ENCODE data around the gene ATP7B. TPM values are rescaled to one million over a fixed set of nuclear protein-coding genes. Genes with fewer than 3 reads are reported as not detected.

The ATP7B gene
- total and polyA plus RNA-seq, 2 of the 4 experiments (the other 2 are of a cell fraction), result 2.7 to 2.9 TPM

DNA sequence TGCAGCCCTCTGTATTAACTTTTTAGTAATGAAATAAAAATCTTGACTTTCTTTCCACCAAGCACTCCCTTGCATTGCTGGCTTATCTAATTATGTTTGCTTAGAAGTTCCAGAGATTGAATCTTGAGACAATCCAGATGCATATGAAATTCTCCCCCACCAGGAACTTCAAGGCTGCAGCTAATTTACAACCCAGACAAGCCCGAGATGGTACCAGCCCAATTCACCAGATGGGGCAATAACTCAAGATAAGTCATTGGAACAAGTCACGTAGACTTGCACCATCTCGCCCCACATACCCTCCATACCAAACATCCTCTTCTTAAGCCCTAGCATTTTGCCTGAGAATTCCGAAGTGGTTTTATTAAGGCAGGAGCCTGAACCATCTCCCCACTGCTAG lies 42.2 kb upstream of the ATP7B start:
- dilution Hi-C loops (cut with HindIII; ENCODE audit: low sequenced_read_pairs, unreplicated experiment), result no loop called here
- no peak overlapping the region for H3K23ac ChIP-seq (ENCODE audit: low read depth, low read length)
- H2AK5ac ChIP-seq (ENCODE audit: low read depth, low read length), result no peak overlapping the region
- TF ChIP-seq MXI1 (IDR thresholded peaks at IDR 0.05; ENCODE audit: borderline replicate concordance, low read depth, low read length) (no peak), FOS (IDR thresholded peaks at IDR 0.05; ENCODE audit: low read depth, low read length) (no peak), BHLHE40 (IDR thresholded peaks at IDR 0.05; ENCODE audit: low read depth, low read length) (no peak), CEBPB (IDR thresholded peaks at IDR 0.05; ENCODE audit: low read depth, low read length) (no peak), MAFK (IDR thresholded peaks at IDR 0.05; ENCODE audit: low read depth, low read length) (no peak), RFX5 (IDR thresholded peaks at IDR 0.05; ENCODE audit: low read depth, low read length) (no peak), POLR2A (IDR thresholded peaks at IDR 0.05; ENCODE audit: low read depth, low read length) (no peak), RCOR1 (IDR thresholded peaks at IDR 0.05; ENCODE audit: insufficient replicate concordance, low read length) (no peak), CHD1 (IDR thresholded peaks at IDR 0.05; ENCODE audit: low read depth, low read length) (no peak), MAZ (IDR thresholded peaks at IDR 0.05; ENCODE audit: borderline replicate concordance, low read depth, low read length) (no peak), RAD21 (IDR thresholded peaks at IDR 0.05; ENCODE audit: low read length) (no peak), SMC3 (IDR thresholded peaks at IDR 0.05; ENCODE audit: low read depth, low read length) (no peak), NFE2L2 (IDR thresholded peaks at IDR 0.05; ENCODE audit: low read depth, low read length) (no peak)
- TF ChIP-seq, protein P1, sequence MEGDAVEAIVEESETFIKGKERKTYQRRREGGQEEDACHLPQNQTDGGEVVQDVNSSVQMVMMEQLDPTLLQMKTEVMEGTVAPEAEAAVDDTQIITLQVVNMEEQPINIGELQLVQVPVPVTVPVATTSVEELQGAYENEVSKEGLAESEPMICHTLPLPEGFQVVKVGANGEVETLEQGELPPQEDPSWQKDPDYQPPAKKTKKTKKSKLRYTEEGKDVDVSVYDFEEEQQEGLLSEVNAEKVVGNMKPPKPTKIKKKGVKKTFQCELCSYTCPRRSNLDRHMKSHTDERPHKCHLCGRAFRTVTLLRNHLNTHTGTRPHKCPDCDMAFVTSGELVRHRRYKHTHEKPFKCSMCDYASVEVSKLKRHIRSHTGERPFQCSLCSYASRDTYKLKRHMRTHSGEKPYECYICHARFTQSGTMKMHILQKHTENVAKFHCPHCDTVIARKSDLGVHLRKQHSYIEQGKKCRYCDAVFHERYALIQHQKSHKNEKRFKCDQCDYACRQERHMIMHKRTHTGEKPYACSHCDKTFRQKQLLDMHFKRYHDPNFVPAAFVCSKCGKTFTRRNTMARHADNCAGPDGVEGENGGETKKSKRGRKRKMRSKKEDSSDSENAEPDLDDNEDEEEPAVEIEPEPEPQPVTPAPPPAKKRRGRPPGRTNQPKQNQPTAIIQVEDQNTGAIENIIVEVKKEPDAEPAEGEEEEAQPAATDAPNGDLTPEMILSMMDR (conservative IDR thresholded peaks at IDR 0.05; ENCODE audit: low read depth, low read length), result no peak
- TF ChIP-seq, protein P2, sequence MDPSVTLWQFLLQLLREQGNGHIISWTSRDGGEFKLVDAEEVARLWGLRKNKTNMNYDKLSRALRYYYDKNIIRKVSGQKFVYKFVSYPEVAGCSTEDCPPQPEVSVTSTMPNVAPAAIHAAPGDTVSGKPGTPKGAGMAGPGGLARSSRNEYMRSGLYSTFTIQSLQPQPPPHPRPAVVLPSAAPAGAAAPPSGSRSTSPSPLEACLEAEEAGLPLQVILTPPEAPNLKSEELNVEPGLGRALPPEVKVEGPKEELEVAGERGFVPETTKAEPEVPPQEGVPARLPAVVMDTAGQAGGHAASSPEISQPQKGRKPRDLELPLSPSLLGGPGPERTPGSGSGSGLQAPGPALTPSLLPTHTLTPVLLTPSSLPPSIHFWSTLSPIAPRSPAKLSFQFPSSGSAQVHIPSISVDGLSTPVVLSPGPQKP (IDR thresholded peaks at IDR 0.05; ENCODE audit: borderline replicate concordance, low read depth, low read length), result no peak
- TF ChIP-seq, protein P3, sequence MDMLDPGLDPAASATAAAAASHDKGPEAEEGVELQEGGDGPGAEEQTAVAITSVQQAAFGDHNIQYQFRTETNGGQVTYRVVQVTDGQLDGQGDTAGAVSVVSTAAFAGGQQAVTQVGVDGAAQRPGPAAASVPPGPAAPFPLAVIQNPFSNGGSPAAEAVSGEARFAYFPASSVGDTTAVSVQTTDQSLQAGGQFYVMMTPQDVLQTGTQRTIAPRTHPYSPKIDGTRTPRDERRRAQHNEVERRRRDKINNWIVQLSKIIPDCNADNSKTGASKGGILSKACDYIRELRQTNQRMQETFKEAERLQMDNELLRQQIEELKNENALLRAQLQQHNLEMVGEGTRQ (IDR thresholded peaks at IDR 0.05; ENCODE audit: low read depth, low read length), result no peak
- in situ Hi-C loops (cut with MboI; ENCODE audit: low sequenced_read_pairs), result loop anchor here (5.0 kb wide), 1 partner anchor 71 kb away; no protein-coding TSS in a partner anchor
- no peak overlapping the region for H4K91ac ChIP-seq (ENCODE audit: insufficient read depth, low read depth, low read length)
- POLR2A ChIA-PET (ENCODE audit: unreplicated experiment), result no interaction called here
- no peaks in the 10 kb centered on the region for H3K4me1 ChIP-seq (ENCODE audit: control insufficient read depth, insufficient read depth, low read length)
- BruUV-seq (replicated peaks), result no TSS peak
- H3K79me1 ChIP-seq (ENCODE audit: low read depth in 1 of 2, low read length in 2 of 2), result no peaks in the 10 kb centered on the region
- H2AFZ ChIP-seq (replicated peaks; ENCODE audit: low read length, poor library complexity), result no peak overlapping the region
- no CpG with 5 or more reads among the region's 4 CpGs for WGBS, 2 experiments (ENCODE audit: extremely low coverage in 2 of 2, insufficient read length in 1 of 2)
- H4K8ac ChIP-seq (ENCODE audit: low read depth in 2 of 2, low read length in 2 of 2), result no peak overlapping the region
- H3K36me3 ChIP-seq (ENCODE audit: control insufficient read depth, insufficient read depth, low read length), result no peaks in the 10 kb centered on the region
- ATAC-seq (ENCODE audit: low read depth) (no peak), DNase-seq (no peak)
- no peak overlapping the region for H3K4me2 ChIP-seq (ENCODE audit: low read depth, low read length)
- no peak overlapping the region for H3K4ac ChIP-seq (ENCODE audit: low read depth, low read length)
- no peak overlapping the region for H2BK120ac ChIP-seq (ENCODE audit: low read depth, low read length)
- no peak overlapping the region for H3K18ac ChIP-seq (ENCODE audit: low read depth, low read length)
- CTCF ChIA-PET, result no interaction called here
- intact Hi-C loops (cut with micrococcal nuclease), result no loop called here
- H3K27me3 ChIP-seq (ENCODE audit: control insufficient read depth, insufficient read depth, low read length), result no peaks in the 10 kb centered on the region
- no peak overlapping the region for H4K5ac ChIP-seq (ENCODE audit: low read depth, low read length)
- H2AK9ac ChIP-seq (replicated peaks; ENCODE audit: low read depth, low read length, poor library complexity), result no peak overlapping the region
- H3K27ac ChIP-seq (ENCODE audit: insufficient read depth, low read length), result no peak overlapping the region
- H3K4me3 ChIP-seq (ENCODE audit: insufficient read depth, low read depth, low read length), result no peak overlapping the region
- no peak overlapping the region for H2BK15ac ChIP-seq (ENCODE audit: low read depth, low read length)
- H3K9me3 ChIP-seq (ENCODE audit: control insufficient read depth, insufficient read depth, low read length), result no peaks in the 10 kb centered on the region
- no peak overlapping the region for H3K56ac ChIP-seq (ENCODE audit: extremely low read depth, insufficient read depth, low read length)
- no peak overlapping the region for H3K9ac ChIP-seq (ENCODE audit: low read depth, low read length)
- H3K9me1 ChIP-seq (ENCODE audit: insufficient read depth, low read length), result no peaks in the 10 kb centered on the region
- H3K14ac ChIP-seq (replicated peaks; ENCODE audit: low read depth, low read length), result no peak overlapping the region
- no peak overlapping the region for H2BK5ac ChIP-seq (ENCODE audit: low read depth, low read length, poor library complexity, severe bottlenecking)
- no peaks in the 10 kb centered on the region for H4K20me1 ChIP-seq (ENCODE audit: insufficient read depth, low read length)
- H2BK20ac ChIP-seq (ENCODE audit: low read depth, low read length), result no peak overlapping the region

Data from IMR-90 (cell line).